ENCODE results near the gene OMP.

The OMP gene

GRCh38 chr11:77103319-77103718 is 679 bp downstream of the OMP start:
- DNase-seq (ENCODE audit: low read depth, low spot score), result no peak
- H3K4me3 ChIP-seq (ENCODE audit: low read depth, low read length), result no peak overlapping the region
- POLR2A ChIA-PET, result interaction anchor here (0.6 kb wide), 1 partner anchor 79 kb away, joined by 3 read pairs; no protein-coding TSS in a partner anchor
- CTCF ChIA-PET, result interaction anchor here (1.7 to 17.5 kb wide), 4 partner anchors 8 to 55 kb away, joined by 5 to 273 read pairs (median 10); no protein-coding TSS in a partner anchor
- TF ChIP-seq, protein P1, sequence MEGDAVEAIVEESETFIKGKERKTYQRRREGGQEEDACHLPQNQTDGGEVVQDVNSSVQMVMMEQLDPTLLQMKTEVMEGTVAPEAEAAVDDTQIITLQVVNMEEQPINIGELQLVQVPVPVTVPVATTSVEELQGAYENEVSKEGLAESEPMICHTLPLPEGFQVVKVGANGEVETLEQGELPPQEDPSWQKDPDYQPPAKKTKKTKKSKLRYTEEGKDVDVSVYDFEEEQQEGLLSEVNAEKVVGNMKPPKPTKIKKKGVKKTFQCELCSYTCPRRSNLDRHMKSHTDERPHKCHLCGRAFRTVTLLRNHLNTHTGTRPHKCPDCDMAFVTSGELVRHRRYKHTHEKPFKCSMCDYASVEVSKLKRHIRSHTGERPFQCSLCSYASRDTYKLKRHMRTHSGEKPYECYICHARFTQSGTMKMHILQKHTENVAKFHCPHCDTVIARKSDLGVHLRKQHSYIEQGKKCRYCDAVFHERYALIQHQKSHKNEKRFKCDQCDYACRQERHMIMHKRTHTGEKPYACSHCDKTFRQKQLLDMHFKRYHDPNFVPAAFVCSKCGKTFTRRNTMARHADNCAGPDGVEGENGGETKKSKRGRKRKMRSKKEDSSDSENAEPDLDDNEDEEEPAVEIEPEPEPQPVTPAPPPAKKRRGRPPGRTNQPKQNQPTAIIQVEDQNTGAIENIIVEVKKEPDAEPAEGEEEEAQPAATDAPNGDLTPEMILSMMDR (IDR thresholded peaks at IDR 0.05; ENCODE audit: insufficient read depth, low read length, missing control alignments), result no peak

- CTCF ChIA-PET, result interaction anchor here (0.7 to 17.5 kb wide), 12 partner anchors 9 to 370 kb away, joined by 3 to 273 read pairs (median 5); no protein-coding TSS in a partner anchor
- TF ChIP-seq, protein P1 (IDR thresholded peaks at IDR 0.05; ENCODE audit: insufficient read depth, low read length, missing control alignments), result no peak
- DNase-seq (ENCODE audit: low read depth, low spot score), result no peak
- H3K4me3 ChIP-seq (ENCODE audit: low read depth, low read length), result no peak overlapping the region
- POLR2A ChIA-PET, result interaction anchor here (0.9 kb wide), 1 partner anchor 38 kb away, joined by 3 read pairs; the partner anchor contains the start of gene CAPN5
Observed at GRCh38 chr11:77104727-77105126, 2.1 kb downstream of the OMP start.

DNA sequence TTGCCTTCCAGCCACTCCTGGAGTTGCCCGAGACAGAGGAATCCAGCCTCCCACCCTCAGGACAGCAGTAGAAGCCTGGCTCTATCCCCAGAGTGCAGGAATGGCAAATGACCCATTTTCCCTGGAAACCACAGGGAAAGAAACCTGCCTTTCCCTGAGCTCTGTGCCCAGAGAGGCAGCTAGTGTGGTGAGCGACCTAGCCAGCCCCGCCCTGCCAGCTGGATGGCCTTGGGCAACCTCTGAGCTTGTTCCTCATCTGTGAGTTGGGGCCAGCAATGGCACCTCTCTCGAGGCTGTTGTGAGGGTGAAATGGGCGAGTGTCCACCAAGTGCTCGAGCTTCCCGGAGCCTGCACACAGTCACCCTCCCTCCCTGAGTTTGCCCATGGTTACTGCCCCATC is 3.7 kb downstream of the OMP start:
- ChIA-PET POLR2A (interaction anchor here (0.6 kb wide), 1 partner anchor 85 kb away, joined by 3 read pairs; no protein-coding TSS in a partner anchor), CTCF (interaction anchor here (0.8 to 17.5 kb wide), 9 partner anchors 8 to 442 kb away, joined by 3 to 273 read pairs (median 10); partner anchors contain the start of gene MYO7A)
- H3K4me3 ChIP-seq (ENCODE audit: low read depth, low read length), result no peak overlapping the region
- TF ChIP-seq, protein P1 (IDR thresholded peaks at IDR 0.05; ENCODE audit: insufficient read depth, low read length, missing control alignments), result no peak
- DNase-seq (ENCODE audit: low read depth, low spot score), result no peak

DNA sequence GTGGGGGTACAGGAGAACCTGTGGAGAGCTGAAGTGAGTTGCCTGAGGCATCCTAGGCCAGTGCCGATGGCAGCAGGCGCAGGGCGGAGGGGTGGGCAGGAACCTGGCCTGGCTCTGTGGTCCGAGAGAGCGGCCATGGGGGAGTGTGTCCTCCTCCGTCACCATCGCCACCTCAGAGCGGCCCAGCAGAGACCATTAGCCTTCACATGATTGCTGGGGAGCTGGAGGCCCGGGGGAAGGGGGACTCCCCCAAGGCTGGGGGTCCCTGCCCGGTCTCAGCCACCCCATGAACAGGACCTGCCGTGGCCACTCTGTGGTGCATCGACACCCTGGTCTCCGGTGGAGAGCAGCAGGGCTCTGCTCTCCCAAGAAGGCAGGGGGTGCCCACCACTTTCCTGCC is 4.1 kb downstream of the OMP start:
- H3K4me3 ChIP-seq (ENCODE audit: low read depth, low read length), result no peak overlapping the region
- POLR2A ChIA-PET, result interaction anchor here (0.6 kb wide), 1 partner anchor 85 kb away, joined by 3 read pairs; no protein-coding TSS in a partner anchor
- DNase-seq (ENCODE audit: low read depth, low spot score), result no peak
- TF ChIP-seq, protein P1 (IDR thresholded peaks at IDR 0.05; ENCODE audit: insufficient read depth, low read length, missing control alignments), result no peak
- CTCF ChIA-PET, result interaction anchor here (0.8 to 17.5 kb wide), 9 partner anchors 15 to 442 kb away, joined by 3 to 273 read pairs (median 8); partner anchors contain the start of genes CAPN5 and MYO7A

- TF ChIP-seq, protein P1 (IDR thresholded peaks at IDR 0.05; ENCODE audit: insufficient read depth, low read length, missing control alignments), result no peak
- POLR2A ChIA-PET, result no interaction called here
- CTCF ChIA-PET, result interaction anchor here (0.8 to 17.5 kb wide), 10 partner anchors 10 to 441 kb away, joined by 3 to 273 read pairs (median 7); partner anchors contain the start of genes CAPN5 and MYO7A
- H3K4me3 ChIP-seq (ENCODE audit: low read depth, low read length), result no peak overlapping the region; the same call in 1 of the 2 replicates
- DNase-seq (ENCODE audit: low read depth, low spot score), result peak; percentile 65
Observed at GRCh38 chr11:77107950-77108349, 5.3 kb downstream of the OMP start.

- POLR2A ChIA-PET, result no interaction called here
- no peak for DNase-seq (ENCODE audit: low read depth, low spot score)
- CTCF ChIA-PET, result interaction anchor here (0.7 to 17.5 kb wide), 6 partner anchors 17 to 80 kb away, joined by 3 to 273 read pairs (median 12); partner anchors contain the start of gene MYO7A
- H3K4me3 ChIP-seq (ENCODE audit: low read depth, low read length), result no peak overlapping the region; the same call in 1 of the 2 replicates
- TF ChIP-seq, protein P1 (IDR thresholded peaks at IDR 0.05; ENCODE audit: insufficient read depth, low read length, missing control alignments), result no peak
Observed at GRCh38 chr11:77108436-77108835, 5.8 kb downstream of the OMP start.
